Measurements from ENCODE around the gene KRT32.

KRT32 gene

GRCh38 chr17:41421617-41422016, 45.6 kb downstream of the KRT32 start:
- DNase-seq (ENCODE audit: insufficient read length, low spot score), result no peak
- no peak for TF ChIP-seq TAF1 (IDR thresholded peaks at IDR 0.05; ENCODE audit: low read depth, low read length)
- no peak for TF ChIP-seq POLR2AphosphoS5 (IDR thresholded peaks at IDR 0.05; ENCODE audit: low read depth, low read length)
- no peak for TF ChIP-seq PAX5 (IDR thresholded peaks at IDR 0.05; ENCODE audit: insufficient read depth, low read length, severe bottlenecking)
- TF ChIP-seq POLR2A (IDR thresholded peaks at IDR 0.05; ENCODE audit: low read depth, low read length), result no peak
- no peak for TF ChIP-seq POU2F2 (IDR thresholded peaks at IDR 0.05; ENCODE audit: low read depth, low read length)
- FAIRE-seq, result no peak

GRCh38 chr17:41421116-41421515, 46.1 kb downstream of the KRT32 start:
- FAIRE-seq, result no peak
- DNase-seq (ENCODE audit: insufficient read length, low spot score), result no peak
- TF ChIP-seq TAF1 (IDR thresholded peaks at IDR 0.05; ENCODE audit: low read depth, low read length), result no peak
- no peak for TF ChIP-seq POU2F2 (IDR thresholded peaks at IDR 0.05; ENCODE audit: low read depth, low read length)
- TF ChIP-seq SPI1 (IDR thresholded peaks at IDR 0.05; ENCODE audit: low read depth, low read length), result no peak
- no peak for TF ChIP-seq POLR2A (IDR thresholded peaks at IDR 0.05; ENCODE audit: low read depth, low read length)
- no peak for TF ChIP-seq PAX5 (IDR thresholded peaks at IDR 0.05; ENCODE audit: insufficient read depth, low read length, severe bottlenecking)
- no peak for TF ChIP-seq POLR2AphosphoS5 (IDR thresholded peaks at IDR 0.05; ENCODE audit: low read depth, low read length)

- no peak for TF ChIP-seq POU2F2 (IDR thresholded peaks at IDR 0.05; ENCODE audit: low read depth, low read length)
- no peak for TF ChIP-seq POLR2AphosphoS5 (IDR thresholded peaks at IDR 0.05; ENCODE audit: low read depth, low read length)
- TF ChIP-seq POLR2A (IDR thresholded peaks at IDR 0.05; ENCODE audit: low read depth, low read length), result no peak
- no peak for TF ChIP-seq TAF1 (IDR thresholded peaks at IDR 0.05; ENCODE audit: low read depth, low read length)
- no peak for TF ChIP-seq PAX5 (IDR thresholded peaks at IDR 0.05; ENCODE audit: insufficient read depth, low read length, severe bottlenecking)
- no peak for TF ChIP-seq SPI1 (IDR thresholded peaks at IDR 0.05; ENCODE audit: low read depth, low read length)
- DNase-seq (ENCODE audit: insufficient read length, low spot score) (no peak), FAIRE-seq (no peak)
Observed at GRCh38 chr17:41420134-41420533, 47.1 kb downstream of the KRT32 start.

- no peak for TF ChIP-seq POU2F2 (IDR thresholded peaks at IDR 0.05; ENCODE audit: low read depth, low read length)
- TF ChIP-seq TAF1 (IDR thresholded peaks at IDR 0.05; ENCODE audit: low read depth, low read length), result no peak
- no peak for TF ChIP-seq POLR2A (IDR thresholded peaks at IDR 0.05; ENCODE audit: low read depth, low read length)
- TF ChIP-seq SPI1 (IDR thresholded peaks at IDR 0.05; ENCODE audit: low read depth, low read length), result no peak
- no peak for TF ChIP-seq POLR2AphosphoS5 (IDR thresholded peaks at IDR 0.05; ENCODE audit: low read depth, low read length)
- no peak for TF ChIP-seq PAX5 (IDR thresholded peaks at IDR 0.05; ENCODE audit: insufficient read depth, low read length, severe bottlenecking)
- FAIRE-seq, result no peak
Observed at GRCh38 chr17:41419716-41420115, 47.5 kb downstream of the KRT32 start.

GRCh38 chr17:41418116-41418860, 48.9 kb downstream of the KRT32 start:
- DNase-seq (ENCODE audit: insufficient read length, low spot score) (no peak), FAIRE-seq (no peak)
- TF ChIP-seq POU2F2 (IDR thresholded peaks at IDR 0.05; ENCODE audit: low read depth, low read length), result no peak
- no peak for TF ChIP-seq POLR2A (IDR thresholded peaks at IDR 0.05; ENCODE audit: low read depth, low read length)
- no peak for TF ChIP-seq POLR2AphosphoS5 (IDR thresholded peaks at IDR 0.05; ENCODE audit: low read depth, low read length)
- TF ChIP-seq SPI1 (IDR thresholded peaks at IDR 0.05; ENCODE audit: low read depth, low read length), result no peak
- no peak for TF ChIP-seq TAF1 (IDR thresholded peaks at IDR 0.05; ENCODE audit: low read depth, low read length)
- no peak for TF ChIP-seq PAX5 (IDR thresholded peaks at IDR 0.05; ENCODE audit: insufficient read depth, low read length, severe bottlenecking)

More at GRCh38 chr17:41419716-41420115, 47.5 kb downstream of the KRT32 start:
- DNase-seq (ENCODE audit: insufficient read length, low spot score), result no peak

- FAIRE-seq (no peak), DNase-seq (ENCODE audit: insufficient read length, low spot score) (no peak)
- TF ChIP-seq SPI1 (IDR thresholded peaks at IDR 0.05; ENCODE audit: low read depth, low read length) (no peak), TAF1 (IDR thresholded peaks at IDR 0.05; ENCODE audit: low read depth, low read length) (no peak), POLR2A (IDR thresholded peaks at IDR 0.05; ENCODE audit: low read depth, low read length) (no peak), POLR2AphosphoS5 (IDR thresholded peaks at IDR 0.05; ENCODE audit: low read depth, low read length) (no peak), PAX5 (IDR thresholded peaks at IDR 0.05; ENCODE audit: insufficient read depth, low read length, severe bottlenecking) (no peak), POU2F2 (IDR thresholded peaks at IDR 0.05; ENCODE audit: low read depth, low read length) (no peak)
Observed at GRCh38 chr17:41417576-41418015, 49.6 kb downstream of the KRT32 start.

GRCh38 chr17:41417127-41417526, 50.1 kb downstream of the KRT32 start:
- DNase-seq (ENCODE audit: insufficient read length, low spot score) (no peak), FAIRE-seq (no peak)
- TF ChIP-seq POLR2AphosphoS5 (IDR thresholded peaks at IDR 0.05; ENCODE audit: low read depth, low read length) (no peak), TAF1 (IDR thresholded peaks at IDR 0.05; ENCODE audit: low read depth, low read length) (no peak), SPI1 (IDR thresholded peaks at IDR 0.05; ENCODE audit: low read depth, low read length) (no peak), PAX5 (IDR thresholded peaks at IDR 0.05; ENCODE audit: insufficient read depth, low read length, severe bottlenecking) (no peak), POU2F2 (IDR thresholded peaks at IDR 0.05; ENCODE audit: low read depth, low read length) (no peak), POLR2A (IDR thresholded peaks at IDR 0.05; ENCODE audit: low read depth, low read length) (no peak)

- no peak for DNase-seq (ENCODE audit: insufficient read length, low spot score)
- no peak for FAIRE-seq
- TF ChIP-seq POLR2A (IDR thresholded peaks at IDR 0.05; ENCODE audit: low read depth, low read length) (no peak), TAF1 (IDR thresholded peaks at IDR 0.05; ENCODE audit: low read depth, low read length) (no peak), POLR2AphosphoS5 (IDR thresholded peaks at IDR 0.05; ENCODE audit: low read depth, low read length) (no peak), SPI1 (IDR thresholded peaks at IDR 0.05; ENCODE audit: low read depth, low read length) (no peak), PAX5 (IDR thresholded peaks at IDR 0.05; ENCODE audit: insufficient read depth, low read length, severe bottlenecking) (no peak), POU2F2 (IDR thresholded peaks at IDR 0.05; ENCODE audit: low read depth, low read length) (no peak)
Observed at GRCh38 chr17:41416479-41416878, 50.7 kb downstream of the KRT32 start.

GRCh38 chr17:41415833-41416335, 51.3 kb downstream of the KRT32 start:
- TF ChIP-seq POLR2A (IDR thresholded peaks at IDR 0.05; ENCODE audit: low read depth, low read length) (no peak), PAX5 (IDR thresholded peaks at IDR 0.05; ENCODE audit: insufficient read depth, low read length, severe bottlenecking) (no peak), POLR2AphosphoS5 (IDR thresholded peaks at IDR 0.05; ENCODE audit: low read depth, low read length) (no peak), SPI1 (IDR thresholded peaks at IDR 0.05; ENCODE audit: low read depth, low read length) (no peak), POU2F2 (IDR thresholded peaks at IDR 0.05; ENCODE audit: low read depth, low read length) (no peak), TAF1 (IDR thresholded peaks at IDR 0.05; ENCODE audit: low read depth, low read length) (no peak)
- DNase-seq (ENCODE audit: insufficient read length, low spot score) (no peak), FAIRE-seq (no peak)

Measured in GM12891 (cell line).